ENCODE measurements around the gene RNASEH1.

RNASEH1 gene

DNA sequence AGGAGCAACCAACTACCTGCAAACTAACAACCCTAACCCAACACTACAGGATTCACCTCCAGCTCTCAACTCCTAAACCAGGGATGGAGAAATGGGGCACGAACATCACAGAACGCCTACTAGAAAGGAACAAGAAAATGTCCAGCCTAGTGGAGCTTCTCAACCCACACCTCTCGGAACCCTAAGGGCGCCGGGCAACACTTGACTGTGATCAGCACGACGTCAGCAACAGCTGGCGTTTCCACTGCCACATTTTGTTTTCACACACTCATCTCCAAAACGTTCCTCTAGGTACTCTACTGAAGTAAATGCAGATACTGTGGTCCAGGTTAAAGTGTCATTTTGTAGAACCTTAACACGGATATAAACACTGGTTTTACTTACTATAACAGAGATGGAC is 4.2 kb downstream of the RNASEH1 start:
- H3K36me3 ChIP-seq (ENCODE audit: control insufficient read depth, insufficient read depth, low read length) = peaks cover 35% of the 10 kb centered on the region

DNA sequence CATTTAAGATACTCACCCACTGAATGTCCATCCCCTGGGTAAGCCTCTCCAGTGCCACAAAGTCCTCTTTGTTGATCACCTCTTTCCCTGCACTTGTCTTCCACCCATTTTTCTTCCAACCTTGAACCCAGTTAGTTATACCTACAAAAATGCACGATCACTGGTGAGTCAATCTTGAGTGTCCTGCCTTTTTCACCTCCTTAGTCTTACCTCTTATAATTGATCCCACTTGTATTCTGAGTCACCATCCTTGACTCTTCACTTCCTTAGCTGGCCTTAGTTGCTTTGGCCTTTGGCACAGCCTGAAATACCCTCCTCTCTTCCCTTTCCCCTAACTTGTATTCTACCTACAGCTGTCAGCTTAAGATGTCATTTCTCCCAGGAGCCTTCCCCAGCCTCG is 10.2 kb downstream of the RNASEH1 start:
- no peaks in the 10 kb centered on the region for H3K27me3 ChIP-seq (ENCODE audit: control insufficient read depth, insufficient read depth, low read length)
- H3K36me3 ChIP-seq (ENCODE audit: control insufficient read depth, insufficient read depth, low read length) = peaks cover 52% of the 10 kb centered on the region
- H3K4me1 ChIP-seq (ENCODE audit: control insufficient read depth, insufficient read depth, low read length) = no peaks in the 10 kb centered on the region
- H3K4me3 ChIP-seq (ENCODE audit: low read length) = no peak overlapping the region
- H3K9me3 ChIP-seq (ENCODE audit: control insufficient read depth, insufficient read depth, low read length) = no peaks in the 10 kb centered on the region
- H3K27ac ChIP-seq (ENCODE audit: low read length) = no peak overlapping the region
- no peak for DNase-seq (ENCODE audit: low read depth, low spot score)
- no CpG with 5 or more reads among the region's 2 CpGs for WGBS (ENCODE audit: insufficient coverage, insufficient read length)

More for the DNA sequence above, 4.2 kb downstream of the RNASEH1 start:
- no peak for DNase-seq (ENCODE audit: low read depth, low spot score)
- no peak overlapping the region for H3K27ac ChIP-seq (ENCODE audit: low read length)
- H3K4me1 ChIP-seq (ENCODE audit: control insufficient read depth, insufficient read depth, low read length) = no peaks in the 10 kb centered on the region
- WGBS (ENCODE audit: insufficient coverage, insufficient read length) = no CpG with 5 or more reads among the region's 10 CpGs
- no peak overlapping the region for H3K4me3 ChIP-seq (ENCODE audit: low read length)
- H3K27me3 ChIP-seq (ENCODE audit: control insufficient read depth, insufficient read depth, low read length) = no peaks in the 10 kb centered on the region
- no peaks in the 10 kb centered on the region for H3K9me3 ChIP-seq (ENCODE audit: control insufficient read depth, insufficient read depth, low read length)

DNA sequence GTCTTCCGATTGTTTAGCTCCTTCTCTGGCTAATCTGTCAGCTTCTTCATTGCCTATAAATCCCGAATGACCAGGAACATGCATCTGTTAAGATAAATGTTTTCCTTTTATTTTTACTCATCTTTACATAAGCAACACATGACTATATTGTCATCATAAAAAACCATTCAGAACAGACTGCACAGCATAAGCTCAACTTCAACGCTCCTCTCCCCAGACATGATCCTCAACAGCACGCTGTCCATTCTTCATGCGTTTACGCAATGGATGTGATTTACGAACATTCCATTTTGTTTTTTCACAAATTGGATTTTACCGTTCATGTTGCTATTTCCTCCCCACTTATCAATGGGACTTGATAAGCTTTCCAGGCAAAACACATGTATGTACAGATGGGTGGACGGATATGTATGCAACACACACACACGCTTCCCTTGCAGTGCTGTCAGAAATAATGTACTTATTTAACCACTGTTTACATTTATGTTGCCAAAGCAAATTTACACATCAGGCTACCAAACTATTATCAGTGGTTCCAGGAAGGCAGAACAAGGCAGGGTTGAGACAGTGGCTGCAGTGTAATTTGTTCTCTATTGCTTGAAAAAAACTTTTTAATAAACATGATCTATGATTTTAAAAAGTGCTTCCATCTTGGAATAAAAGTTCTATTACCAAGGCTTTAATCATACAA is 12.2 kb downstream of the RNASEH1 start:
- peaks cover 46% of the 10 kb centered on the region for H3K36me3 ChIP-seq (ENCODE audit: control insufficient read depth, insufficient read depth, low read length)
- H3K4me3 ChIP-seq (ENCODE audit: low read length) = no peak overlapping the region
- no CpG with 5 or more reads among the region's 10 CpGs for WGBS (ENCODE audit: insufficient coverage, insufficient read length)
- no peaks in the 10 kb centered on the region for H3K9me3 ChIP-seq (ENCODE audit: control insufficient read depth, insufficient read depth, low read length)
- no peaks in the 10 kb centered on the region for H3K4me1 ChIP-seq (ENCODE audit: control insufficient read depth, insufficient read depth, low read length)
- no peaks in the 10 kb centered on the region for H3K27me3 ChIP-seq (ENCODE audit: control insufficient read depth, insufficient read depth, low read length)
- DNase-seq (ENCODE audit: low read depth, low spot score) = no peak
- H3K27ac ChIP-seq (ENCODE audit: low read length) = no peak overlapping the region

DNA sequence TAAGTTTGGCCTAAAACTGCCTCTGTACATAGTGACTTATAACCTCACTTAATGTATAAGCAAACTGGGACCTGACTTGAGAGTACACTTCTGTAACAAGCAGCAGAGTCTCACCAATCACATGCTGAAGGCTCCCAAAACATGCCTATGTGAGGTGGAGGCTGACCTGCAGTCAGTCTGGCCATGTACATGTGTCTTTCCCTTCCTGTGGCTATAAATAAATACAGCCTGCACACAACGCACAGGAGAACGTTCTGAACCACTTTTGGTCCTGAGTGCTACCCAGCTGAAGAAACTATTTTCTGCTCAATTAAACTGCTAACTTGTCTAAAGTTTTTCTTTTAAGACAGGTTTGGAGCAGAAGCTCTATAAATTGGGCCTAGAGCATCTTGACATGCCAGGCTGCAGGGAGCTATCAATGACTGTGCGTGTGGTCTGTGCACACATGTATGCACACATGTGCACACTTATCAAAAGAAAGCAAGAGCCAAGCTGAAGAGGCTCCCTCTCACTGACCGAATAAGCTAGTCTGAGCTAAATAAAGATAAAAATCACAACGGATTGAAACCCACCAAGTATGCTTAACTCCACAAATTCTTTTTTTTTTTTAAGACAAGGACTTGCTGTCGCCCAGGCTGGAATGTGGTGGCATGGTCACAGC is 15.0 kb downstream of the RNASEH1 start:
- H3K4me3 ChIP-seq (ENCODE audit: low read length) = no peak overlapping the region
- H3K9me3 ChIP-seq (ENCODE audit: control insufficient read depth, insufficient read depth, low read length) = no peaks in the 10 kb centered on the region
- no peaks in the 10 kb centered on the region for H3K27me3 ChIP-seq (ENCODE audit: control insufficient read depth, insufficient read depth, low read length)
- no peak for DNase-seq (ENCODE audit: low read depth, low spot score)
- no peak overlapping the region for H3K27ac ChIP-seq (ENCODE audit: low read length)
- WGBS (ENCODE audit: insufficient coverage, insufficient read length) = no CpG with 5 or more reads among the region's 6 CpGs
- peaks cover 33% of the 10 kb centered on the region for H3K36me3 ChIP-seq (ENCODE audit: control insufficient read depth, insufficient read depth, low read length)
- H3K4me1 ChIP-seq (ENCODE audit: control insufficient read depth, insufficient read depth, low read length) = no peaks in the 10 kb centered on the region

DNA sequence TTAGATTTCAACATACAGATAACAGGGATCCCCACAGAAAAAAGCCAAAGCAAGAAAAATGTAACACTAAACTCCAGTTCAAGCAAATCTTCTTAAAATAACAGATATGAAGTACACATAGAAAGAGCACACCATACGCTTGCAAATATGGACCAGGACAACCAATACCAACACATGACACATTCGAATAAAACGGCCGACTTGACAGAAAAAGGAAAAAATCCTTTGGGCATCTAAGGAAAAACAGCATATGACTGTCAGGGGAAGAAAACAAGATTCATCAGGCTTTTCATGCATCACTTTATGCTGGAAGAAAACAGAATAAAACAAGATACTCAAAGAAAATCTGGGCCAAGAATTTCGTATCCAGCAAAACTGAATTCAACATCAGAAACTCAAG is 16.0 kb downstream of the RNASEH1 start:
- H3K36me3 ChIP-seq (ENCODE audit: control insufficient read depth, insufficient read depth, low read length) = peaks cover 28% of the 10 kb centered on the region
- WGBS (ENCODE audit: insufficient coverage, insufficient read length) = no CpG with 5 or more reads among the region's 5 CpGs
- no peak for DNase-seq (ENCODE audit: low read depth, low spot score)
- no peak overlapping the region for H3K27ac ChIP-seq (ENCODE audit: low read length)
- no peaks in the 10 kb centered on the region for H3K4me1 ChIP-seq (ENCODE audit: control insufficient read depth, insufficient read depth, low read length)
- no peaks in the 10 kb centered on the region for H3K27me3 ChIP-seq (ENCODE audit: control insufficient read depth, insufficient read depth, low read length)
- H3K9me3 ChIP-seq (ENCODE audit: control insufficient read depth, insufficient read depth, low read length) = no peaks in the 10 kb centered on the region
- H3K4me3 ChIP-seq (ENCODE audit: low read length) = no peak overlapping the region

DNA sequence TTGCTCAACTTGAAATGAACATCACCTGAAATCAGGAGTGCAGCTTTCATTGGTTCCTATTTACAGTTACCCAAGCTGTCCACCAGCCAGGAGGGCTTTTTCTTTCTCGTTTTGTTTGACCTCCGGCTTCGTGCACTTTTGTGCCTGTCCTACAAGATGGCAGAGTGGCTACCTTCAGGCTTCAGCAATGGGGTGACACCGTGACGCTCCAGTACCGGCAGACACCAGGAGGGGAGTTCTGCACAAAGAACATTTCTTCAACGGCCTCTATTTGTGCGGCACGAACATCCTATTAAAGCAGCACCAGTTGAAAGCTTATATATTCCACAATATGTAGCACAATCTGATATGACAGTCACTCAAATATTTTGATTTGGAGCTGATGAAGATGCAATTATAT is 18.3 kb downstream of the RNASEH1 start:
- no peak for DNase-seq (ENCODE audit: low read depth, low spot score)
- Histone ChIP-seq H3K4me3 (ENCODE audit: low read length) (no peak overlapping the region), H3K27ac (ENCODE audit: low read length) (no peak overlapping the region), H3K4me1 (ENCODE audit: control insufficient read depth, insufficient read depth, low read length) (no peaks in the 10 kb centered on the region), H3K27me3 (ENCODE audit: control insufficient read depth, insufficient read depth, low read length) (no peaks in the 10 kb centered on the region), H3K36me3 (ENCODE audit: control insufficient read depth, insufficient read depth, low read length) (peaks cover 14% of the 10 kb centered on the region; the same call in 1 of the 2 replicates), H3K9me3 (ENCODE audit: control insufficient read depth, insufficient read depth, low read length) (no peaks in the 10 kb centered on the region)
- no CpG with 5 or more reads among the region's 9 CpGs for WGBS (ENCODE audit: insufficient coverage, insufficient read length)

DNA sequence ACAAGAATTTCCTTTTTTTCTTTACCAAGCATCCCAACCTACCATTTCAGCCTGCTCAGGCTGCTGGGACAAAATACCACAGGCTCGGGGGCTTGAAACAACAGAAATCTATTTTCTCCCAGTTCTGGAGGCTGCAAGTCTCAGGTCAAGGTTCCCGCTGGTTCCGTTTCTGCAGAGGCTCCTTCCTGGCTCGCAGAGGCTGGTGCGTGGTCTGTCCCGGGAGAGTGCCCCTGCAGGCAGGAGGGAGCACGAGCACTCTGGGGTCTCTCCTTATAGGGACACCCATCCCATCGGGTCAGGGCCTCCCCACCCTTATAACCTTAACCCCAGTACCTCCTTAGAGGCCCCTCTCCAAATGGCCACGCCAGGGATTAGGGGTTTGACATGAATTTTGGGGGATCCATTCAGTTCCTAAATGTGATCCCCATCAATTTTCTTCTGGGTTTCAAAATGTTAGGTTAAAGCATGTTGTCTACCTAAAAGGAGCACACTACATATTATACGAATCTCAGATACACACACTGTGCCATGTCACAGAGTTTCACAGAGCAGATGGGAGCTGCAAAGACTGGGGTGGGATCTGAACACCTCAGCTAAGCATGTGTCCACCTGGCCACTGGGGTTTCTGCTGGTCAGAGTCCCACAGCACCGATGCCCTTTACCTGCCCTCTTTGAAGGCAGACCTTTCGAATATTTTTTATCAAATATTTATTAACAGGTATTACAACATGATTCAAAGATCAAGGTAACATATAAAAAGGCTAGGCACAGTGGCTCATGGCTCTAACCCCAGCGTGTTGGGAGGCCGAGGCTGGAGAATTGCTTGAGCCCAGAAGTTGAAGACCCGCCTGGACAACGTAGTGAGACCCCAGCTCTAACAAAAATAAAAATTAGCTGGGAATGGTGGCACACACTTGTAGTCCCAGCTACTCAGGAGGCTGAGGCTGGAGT is 21.2 kb downstream of the RNASEH1 start:
- H3K27me3 ChIP-seq (ENCODE audit: control insufficient read depth, insufficient read depth, low read length) = no peaks in the 10 kb centered on the region
- peaks cover 3% of the 10 kb centered on the region; the same call in 1 of the 2 replicates for H3K36me3 ChIP-seq (ENCODE audit: control insufficient read depth, insufficient read depth, low read length)
- no peak overlapping the region for H3K4me3 ChIP-seq (ENCODE audit: low read length)
- no peaks in the 10 kb centered on the region for H3K9me3 ChIP-seq (ENCODE audit: control insufficient read depth, insufficient read depth, low read length)
- no peak overlapping the region for H3K27ac ChIP-seq (ENCODE audit: low read length)
- WGBS (ENCODE audit: insufficient coverage, insufficient read length) = no CpG with 5 or more reads among the region's 16 CpGs
- DNase-seq (ENCODE audit: low read depth, low spot score) = no peak
- H3K4me1 ChIP-seq (ENCODE audit: control insufficient read depth, insufficient read depth, low read length) = no peaks in the 10 kb centered on the region

DNA sequence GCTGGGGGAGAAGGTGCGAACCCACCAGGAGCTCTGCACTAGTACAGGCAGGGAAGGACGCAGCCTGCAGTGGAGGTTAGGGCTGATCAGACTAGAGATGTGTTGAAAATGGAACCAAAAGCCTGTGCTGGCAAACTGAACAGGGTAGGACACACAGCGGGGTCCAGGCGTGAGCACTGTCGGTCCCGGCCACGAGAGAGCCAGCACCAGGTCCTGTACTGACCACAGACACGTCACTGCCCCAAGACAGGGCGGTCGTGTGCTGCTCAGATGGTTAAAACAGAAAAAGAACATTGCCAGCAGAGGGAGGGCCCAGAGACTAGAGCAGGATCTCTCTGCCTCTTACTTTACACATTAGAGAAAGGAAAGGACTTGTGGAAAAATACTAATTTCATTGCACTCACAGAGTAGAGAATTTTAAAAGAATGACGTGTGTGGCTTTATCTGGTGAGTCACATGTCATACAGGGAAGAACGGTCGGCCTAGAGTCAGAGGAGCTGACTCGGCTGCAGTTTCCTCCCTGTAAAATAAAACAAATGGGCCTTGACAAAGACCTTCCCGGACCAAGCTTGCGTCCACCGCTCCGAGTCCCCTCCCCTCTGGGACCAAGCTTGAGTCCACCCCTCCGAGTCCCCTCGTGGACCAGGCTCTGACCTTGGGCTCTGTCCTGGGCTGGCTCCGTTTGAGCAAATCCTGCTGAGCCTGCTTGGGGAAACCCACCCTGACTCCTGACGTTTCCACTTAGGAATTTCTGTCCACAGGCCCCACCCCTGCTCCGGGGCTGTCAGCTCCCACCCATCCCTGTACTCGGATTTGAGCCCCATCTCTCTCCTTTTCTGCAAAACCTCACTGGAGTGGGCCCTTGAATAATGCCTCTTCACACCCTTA is 22.1 kb downstream of the RNASEH1 start:
- WGBS (ENCODE audit: insufficient coverage, insufficient read length) = no CpG with 5 or more reads among the region's 24 CpGs
- no peaks in the 10 kb centered on the region for H3K36me3 ChIP-seq (ENCODE audit: control insufficient read depth, insufficient read depth, low read length)
- no peaks in the 10 kb centered on the region for H3K4me1 ChIP-seq (ENCODE audit: control insufficient read depth, insufficient read depth, low read length)
- H3K27ac ChIP-seq (ENCODE audit: low read length) = no peak overlapping the region
- no peak overlapping the region for H3K4me3 ChIP-seq (ENCODE audit: low read length)
- DNase-seq (ENCODE audit: low read depth, low spot score) = no peak
- no peaks in the 10 kb centered on the region for H3K27me3 ChIP-seq (ENCODE audit: control insufficient read depth, insufficient read depth, low read length)
- H3K9me3 ChIP-seq (ENCODE audit: control insufficient read depth, insufficient read depth, low read length) = no peaks in the 10 kb centered on the region

DNA sequence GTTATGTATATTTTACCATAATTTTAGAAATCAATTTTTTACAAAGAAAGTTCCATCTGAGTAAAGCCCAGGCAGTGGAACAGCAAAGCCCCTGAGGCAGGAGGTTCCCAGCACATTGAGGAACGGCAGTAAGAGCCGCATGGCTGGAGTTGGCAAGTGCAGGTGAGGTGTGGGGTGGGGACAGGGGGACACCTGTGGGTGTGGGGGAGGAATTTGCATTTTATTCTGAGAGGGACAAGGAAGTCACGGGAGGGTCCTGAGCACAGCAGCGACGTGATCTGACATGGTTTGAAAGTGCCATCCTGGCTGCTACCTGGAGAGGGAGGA is 22.7 kb downstream of the RNASEH1 start:
- no peak for DNase-seq (ENCODE audit: low read depth, low spot score)
- no peak overlapping the region for H3K4me3 ChIP-seq (ENCODE audit: low read length)
- WGBS (ENCODE audit: insufficient coverage, insufficient read length) = no CpG with 5 or more reads among the region's 5 CpGs
- H3K36me3 ChIP-seq (ENCODE audit: control insufficient read depth, insufficient read depth, low read length) = no peaks in the 10 kb centered on the region
- no peaks in the 10 kb centered on the region for H3K9me3 ChIP-seq (ENCODE audit: control insufficient read depth, insufficient read depth, low read length)
- H3K27ac ChIP-seq (ENCODE audit: low read length) = no peak overlapping the region
- H3K4me1 ChIP-seq (ENCODE audit: control insufficient read depth, insufficient read depth, low read length) = no peaks in the 10 kb centered on the region
- no peaks in the 10 kb centered on the region for H3K27me3 ChIP-seq (ENCODE audit: control insufficient read depth, insufficient read depth, low read length)

Measured in iPS DF 6.9 (cell line).